ENCODE measurements around the gene ANO7. TPM values are rescaled to one million over a fixed set of nuclear protein-coding genes. Genes with fewer than 3 reads are reported as not detected.

Gene ANO7
- total and polyA plus RNA-seq, 4 donors: 0.71 to 1.1 (median 0.86) TPM

- peak in 2 of 3 donors; percentile 3 to 12 for DNase-seq
- TF ChIP-seq CTCF (IDR thresholded peaks at IDR 0.05; ENCODE audit: control extremely low read depth, extremely low read depth): no peak
- H3K4me1 ChIP-seq (ENCODE audit: control insufficient read depth in 5 of 5, insufficient read depth in 5 of 5, low read length in 5 of 5): peaks cover 0 to 7% (median 0%) of the 10 kb centered on the region in 5 donors
- ATAC-seq (ENCODE audit: insufficient read depth, low FRiP score): no peak
- no peak overlapping the region for H3K27ac ChIP-seq (ENCODE audit: low read depth in 1 of 2, low read length in 1 of 2)
- WGBS, 2 donors: 57 to 72% methylated on average over 14 of the region's 14 CpGs
- peaks cover 0 to 12% (median 2%) of the 10 kb centered on the region in 4 donors for H3K36me3 ChIP-seq (ENCODE audit: control insufficient read depth in 4 of 4, insufficient read depth in 4 of 4, low read length in 4 of 4)
- H3K4me3 ChIP-seq: no peak overlapping the region
- H3K9me3 ChIP-seq (ENCODE audit: control insufficient read depth in 4 of 4, insufficient read depth in 3 of 4, low read length in 3 of 4): no peaks in the 10 kb centered on the region
- H3K27me3 ChIP-seq (ENCODE audit: control insufficient read depth in 3 of 3, insufficient read depth in 3 of 3, low read length in 2 of 3): no peaks in the 10 kb centered on the region
- no peak overlapping the region for H3K9ac ChIP-seq (ENCODE audit: insufficient read depth in 1 of 2, low read length in 2 of 2)
These were observed 1.2 kb upstream of the ANO7 start for GRCh38 chr2:241187101-241187917.

GRCh38 chr2:241187918-241188234 lies 601 bp upstream of the ANO7 start:
- 56 to 73% methylated on average over 4 of the region's 4 CpGs for WGBS, 2 donors
- no peak for ATAC-seq (ENCODE audit: insufficient read depth, low FRiP score)
- H3K4me3 ChIP-seq: no peak overlapping the region

GRCh38 chr2:241189093-241189855 lies 797 bp downstream of the ANO7 start:
- H3K9me3 ChIP-seq (ENCODE audit: control insufficient read depth in 4 of 4, insufficient read depth in 3 of 4, low read length in 3 of 4): no peaks in the 10 kb centered on the region
- ATAC-seq (ENCODE audit: insufficient read depth, low FRiP score): no peak
- H3K27ac ChIP-seq (ENCODE audit: low read depth in 1 of 2, low read length in 1 of 2): no peak overlapping the region

More at GRCh38 chr2:241187918-241188234, 601 bp upstream of the ANO7 start:
- no peak for DNase-seq
- Histone ChIP-seq H3K36me3 (ENCODE audit: control insufficient read depth in 4 of 4, insufficient read depth in 4 of 4, low read length in 4 of 4) (peaks cover 0 to 6% (median 2%) of the 10 kb centered on the region in 4 donors), H3K4me1 (ENCODE audit: control insufficient read depth in 5 of 5, insufficient read depth in 5 of 5, low read length in 5 of 5) (peaks cover 0 to 7% (median 0%) of the 10 kb centered on the region in 5 donors), H3K9me3 (ENCODE audit: control insufficient read depth in 4 of 4, insufficient read depth in 3 of 4, low read length in 3 of 4) (no peaks in the 10 kb centered on the region), H3K27me3 (ENCODE audit: control insufficient read depth in 3 of 3, insufficient read depth in 3 of 3, low read length in 2 of 3) (no peaks in the 10 kb centered on the region), H3K27ac (ENCODE audit: low read depth in 1 of 2, low read length in 1 of 2) (no peak overlapping the region), H3K9ac (ENCODE audit: insufficient read depth in 1 of 2, low read length in 2 of 2) (no peak overlapping the region)
- TF ChIP-seq CTCF (IDR thresholded peaks at IDR 0.05; ENCODE audit: control extremely low read depth, extremely low read depth): no peak

More at GRCh38 chr2:241189093-241189855, 797 bp downstream of the ANO7 start:
- Histone ChIP-seq H3K27me3 (ENCODE audit: control insufficient read depth in 3 of 3, insufficient read depth in 3 of 3, low read length in 2 of 3) (no peaks in the 10 kb centered on the region), H3K4me1 (ENCODE audit: control insufficient read depth in 5 of 5, insufficient read depth in 5 of 5, low read length in 5 of 5) (peaks cover 0 to 7% (median 0%) of the 10 kb centered on the region in 5 donors), H3K36me3 (ENCODE audit: control insufficient read depth in 4 of 4, insufficient read depth in 4 of 4, low read length in 4 of 4) (no peaks in the 10 kb centered on the region), H3K9ac (ENCODE audit: insufficient read depth in 1 of 2, low read length in 2 of 2) (no peak overlapping the region), H3K4me3 (no peak overlapping the region)
- 91 to 93% methylated on average over 32 of the region's 32 CpGs for WGBS, 2 donors
- DNase-seq: no peak
- no peak for TF ChIP-seq CTCF (IDR thresholded peaks at IDR 0.05; ENCODE audit: control extremely low read depth, extremely low read depth)

Measured in lung (tissue), 12 donors.